ENCODE results near the gene INAVA. TPM values are rescaled to one million over a fixed set of nuclear protein-coding genes. Genes with fewer than 3 reads are reported as not detected.

The INAVA gene
- polyA plus RNA-seq, 4 donors = 58.7 to 192 (median 156) TPM

DNA sequence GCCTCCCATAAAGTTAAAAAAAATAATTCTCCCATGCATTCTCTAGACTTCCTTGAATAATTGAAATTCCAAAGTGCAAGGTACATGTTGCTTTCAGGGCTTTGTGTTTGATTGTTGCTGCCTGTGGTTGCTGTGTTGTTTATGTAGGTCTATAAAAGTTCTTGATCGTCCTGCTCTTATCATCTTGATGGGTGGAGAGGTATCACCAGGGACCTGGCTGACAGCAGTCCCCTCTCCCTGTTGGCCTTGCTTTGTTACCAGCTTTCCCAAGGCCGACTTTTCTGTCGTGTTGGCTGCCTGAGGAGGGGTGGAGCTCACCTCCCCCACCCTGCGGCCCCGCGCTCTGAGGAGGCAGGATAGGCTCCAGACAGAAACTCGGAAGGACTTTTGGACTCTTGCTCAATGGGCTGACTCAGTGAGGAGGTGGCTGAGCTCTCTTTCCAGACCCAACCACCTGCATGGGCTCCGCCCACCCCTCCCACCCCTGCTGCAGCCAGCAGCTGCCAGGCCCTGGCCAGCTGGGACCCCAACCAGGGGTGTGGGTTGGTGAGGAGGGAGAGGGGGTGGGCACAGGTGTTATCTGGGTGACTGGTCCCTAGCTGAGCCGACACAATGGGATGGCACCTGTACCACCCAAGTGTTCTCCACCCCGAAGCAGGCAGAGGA is 2.0 kb downstream of the INAVA start:
- Histone ChIP-seq H3K27ac (ENCODE audit: low read depth in 1 of 3, low read length in 2 of 3) (peak overlapping the region; percentile 83 to 98 (median 97)), H3K4me3 (ENCODE audit: low read depth in 1 of 3, low read length in 3 of 3) (peak overlapping the region in 2 of 3 donors; percentile 76 to 87), H3K36me3 (ENCODE audit: control insufficient read depth in 3 of 3, insufficient read depth in 2 of 3, low read depth in 1 of 3, low read length in 3 of 3) (peaks cover 3 to 48% (median 28%) of the 10 kb centered on the region in 3 donors), H3K4me1 (ENCODE audit: control insufficient read depth in 3 of 3, insufficient read depth in 2 of 3, low read depth in 1 of 3, low read length in 2 of 3) (peaks cover 0 to 62% (median 9%) of the 10 kb centered on the region in 3 donors), H3K9me3 (ENCODE audit: control insufficient read depth in 2 of 2, insufficient read depth in 1 of 2, low read depth in 1 of 2, low read length in 1 of 2) (no peaks in the 10 kb centered on the region), H3K27me3 (ENCODE audit: control insufficient read depth in 3 of 3, insufficient read depth in 3 of 3, low read length in 3 of 3) (no peaks in the 10 kb centered on the region)
- WGBS, 3 donors = 18 to 65% (median 29%) methylated on average over 10 of the region's 10 CpGs
- FAIRE-seq = no peak
- peak; percentile 99 for DNase-seq

DNA sequence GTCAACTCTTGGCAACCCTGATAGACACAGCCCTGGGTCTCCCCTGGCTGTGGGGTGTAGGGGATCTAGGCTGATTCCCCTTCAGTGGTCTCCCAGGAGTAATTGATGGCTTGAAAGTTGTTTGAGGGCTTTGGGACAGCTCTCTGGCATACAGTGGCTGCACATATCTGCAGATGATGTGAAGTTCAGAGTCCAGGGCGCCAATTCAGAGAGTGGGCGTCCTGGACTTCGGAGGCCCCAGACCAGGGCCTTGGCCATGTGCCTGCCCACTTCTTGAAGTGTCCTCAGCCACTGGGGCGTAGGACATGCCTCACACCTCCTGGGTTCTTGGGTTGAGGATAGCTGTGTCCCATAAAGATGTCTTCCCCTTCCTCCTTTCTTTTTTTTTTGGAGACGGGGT is 2.6 kb downstream of the INAVA start:
- Histone ChIP-seq H3K27ac (ENCODE audit: low read depth in 1 of 3, low read length in 2 of 3) (peak overlapping the region; percentile 83 to 98 (median 97)), H3K27me3 (ENCODE audit: control insufficient read depth in 3 of 3, insufficient read depth in 3 of 3, low read length in 3 of 3) (no peaks in the 10 kb centered on the region), H3K4me1 (ENCODE audit: control insufficient read depth in 3 of 3, insufficient read depth in 2 of 3, low read depth in 1 of 3, low read length in 2 of 3) (peaks cover 0 to 68% (median 11%) of the 10 kb centered on the region in 3 donors), H3K9me3 (ENCODE audit: control insufficient read depth in 2 of 2, insufficient read depth in 1 of 2, low read depth in 1 of 2, low read length in 1 of 2) (no peaks in the 10 kb centered on the region), H3K4me3 (ENCODE audit: low read depth in 1 of 3, low read length in 3 of 3) (peak overlapping the region in 2 of 3 donors; percentile 36 to 87), H3K36me3 (ENCODE audit: control insufficient read depth in 3 of 3, insufficient read depth in 2 of 3, low read depth in 1 of 3, low read length in 3 of 3) (peaks cover 3 to 54% (median 31%) of the 10 kb centered on the region in 3 donors)
- 20 to 64% (median 39%) methylated on average over 5 of the region's 5 CpGs for WGBS, 3 donors
- FAIRE-seq = no peak
- peak; percentile 73 to 81 for DNase-seq

DNA sequence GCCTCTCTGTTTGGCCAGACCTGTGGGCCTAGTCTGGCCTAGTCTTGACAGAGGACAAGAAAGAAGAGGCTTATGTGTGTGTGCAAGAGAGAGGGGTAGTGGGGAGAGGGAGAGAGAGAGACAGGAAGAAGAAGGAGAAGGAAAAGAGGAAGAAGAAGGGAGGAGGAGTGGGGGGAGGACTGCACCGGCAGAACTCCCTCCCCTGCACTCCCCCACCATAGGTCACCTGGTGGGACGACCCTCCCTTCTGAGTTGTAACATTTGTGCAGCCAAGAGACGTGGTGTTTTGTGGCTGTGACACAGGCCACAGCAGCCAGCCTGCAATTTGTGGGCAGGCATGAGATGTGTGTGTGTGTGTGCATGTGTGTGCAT is 4.3 kb downstream of the INAVA start:
- WGBS, 3 donors = 18 to 47% (median 22%) methylated on average over 3 of the region's 3 CpGs
- DNase-seq (no peak), FAIRE-seq (no peak)
- Histone ChIP-seq H3K27me3 (ENCODE audit: control insufficient read depth in 3 of 3, insufficient read depth in 3 of 3, low read length in 3 of 3) (no peaks in the 10 kb centered on the region), H3K36me3 (ENCODE audit: control insufficient read depth in 3 of 3, insufficient read depth in 2 of 3, low read depth in 1 of 3, low read length in 3 of 3) (peaks cover 3 to 69% (median 33%) of the 10 kb centered on the region in 3 donors), H3K27ac (ENCODE audit: low read depth in 1 of 3, low read length in 2 of 3) (peak overlapping the region in 1 of 3 donors; percentile 0), H3K4me1 (ENCODE audit: control insufficient read depth in 3 of 3, insufficient read depth in 2 of 3, low read depth in 1 of 3, low read length in 2 of 3) (peaks cover 0 to 55% (median 11%) of the 10 kb centered on the region in 3 donors), H3K9me3 (ENCODE audit: control insufficient read depth in 2 of 2, insufficient read depth in 1 of 2, low read depth in 1 of 2, low read length in 1 of 2) (no peaks in the 10 kb centered on the region), H3K4me3 (ENCODE audit: low read depth in 1 of 3, low read length in 3 of 3) (peak overlapping the region in 1 of 3 donors; percentile 87)

DNA sequence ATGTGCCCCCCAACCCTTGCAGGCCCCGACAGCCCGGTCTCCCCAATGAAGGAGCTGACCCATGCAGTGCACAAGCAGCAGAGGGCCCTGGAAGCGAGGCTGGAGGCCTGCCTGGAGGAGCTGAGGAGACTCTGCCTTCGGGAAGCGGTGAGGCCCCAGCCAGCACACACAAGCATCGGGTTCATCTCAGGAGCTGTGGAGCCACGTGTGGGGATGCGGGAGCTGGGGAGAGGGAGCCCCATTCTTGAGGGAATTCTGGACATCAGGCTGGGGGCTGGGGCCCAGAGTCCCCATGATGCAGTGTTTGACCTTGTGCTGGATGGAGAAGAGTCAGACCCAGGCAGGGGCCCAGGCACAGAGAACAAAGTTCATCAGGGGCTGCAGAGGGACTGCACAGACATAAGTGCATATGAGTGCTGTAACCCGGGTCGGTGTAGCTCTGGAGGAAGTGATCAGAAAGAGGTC is 4.8 kb downstream of the INAVA start:
- Histone ChIP-seq H3K27me3 (ENCODE audit: control insufficient read depth in 3 of 3, insufficient read depth in 3 of 3, low read length in 3 of 3) (no peaks in the 10 kb centered on the region), H3K9me3 (ENCODE audit: control insufficient read depth in 2 of 2, insufficient read depth in 1 of 2, low read depth in 1 of 2, low read length in 1 of 2) (no peaks in the 10 kb centered on the region), H3K4me1 (ENCODE audit: control insufficient read depth in 3 of 3, insufficient read depth in 2 of 3, low read depth in 1 of 3, low read length in 2 of 3) (peaks cover 0 to 51% (median 11%) of the 10 kb centered on the region in 3 donors), H3K4me3 (ENCODE audit: low read depth in 1 of 3, low read length in 3 of 3) (no peak overlapping the region), H3K36me3 (ENCODE audit: control insufficient read depth in 3 of 3, insufficient read depth in 2 of 3, low read depth in 1 of 3, low read length in 3 of 3) (peaks cover 3 to 74% (median 33%) of the 10 kb centered on the region in 3 donors), H3K27ac (ENCODE audit: low read depth in 1 of 3, low read length in 2 of 3) (peak overlapping the region in 1 of 3 donors; percentile 0)
- WGBS, 3 donors = 78 to 86% (median 83%) methylated on average over 10 of the region's 10 CpGs
- DNase-seq (no peak), FAIRE-seq (no peak)

DNA sequence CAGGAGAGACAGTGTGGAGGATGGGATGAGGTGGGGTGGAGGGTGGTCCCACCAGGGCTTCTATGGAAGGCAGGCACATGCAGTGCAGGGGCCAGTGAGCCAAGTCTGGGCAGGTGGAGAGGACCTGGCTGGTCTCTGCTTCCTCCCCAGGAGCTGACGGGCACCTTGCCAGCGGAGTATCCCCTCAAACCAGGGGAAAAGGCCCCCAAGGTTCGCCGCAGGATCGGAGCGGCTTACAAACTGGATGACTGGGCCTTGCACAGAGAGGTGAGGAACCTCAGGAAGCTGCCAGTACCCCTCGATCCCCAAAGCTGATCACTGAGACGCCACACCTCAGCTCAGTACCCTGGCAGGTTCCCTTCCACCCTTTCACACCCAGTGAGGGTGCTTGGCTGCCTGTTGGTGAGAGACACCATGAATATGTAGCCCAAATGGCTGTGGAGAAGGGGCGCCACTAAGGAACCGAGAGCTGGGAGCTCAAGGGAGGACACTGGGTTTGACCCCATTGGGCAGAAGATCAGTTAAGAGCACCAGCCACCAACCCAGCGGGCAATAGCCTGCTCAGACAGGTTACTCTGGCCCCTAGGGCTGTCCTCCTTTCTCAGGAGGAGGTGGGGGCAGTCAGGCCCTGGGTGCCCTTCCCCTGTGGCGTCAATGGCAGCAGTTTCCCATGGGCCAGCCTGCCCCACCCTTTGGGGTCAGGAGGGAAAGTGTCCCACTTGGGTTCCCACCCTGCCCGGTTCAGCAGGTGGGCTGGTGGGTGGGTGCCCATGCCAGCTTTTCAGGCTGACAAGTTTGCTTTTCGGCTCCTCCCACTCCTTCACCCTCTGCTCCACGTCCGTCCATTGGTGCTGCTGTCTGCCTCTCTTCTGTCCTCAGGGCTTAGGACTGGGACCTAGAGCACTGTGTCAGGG is 5.5 kb downstream of the INAVA start:
- Histone ChIP-seq H3K4me1 (ENCODE audit: control insufficient read depth in 3 of 3, insufficient read depth in 2 of 3, low read depth in 1 of 3, low read length in 2 of 3) (peaks cover 4 to 50% (median 14%) of the 10 kb centered on the region in 3 donors), H3K36me3 (ENCODE audit: control insufficient read depth in 3 of 3, insufficient read depth in 2 of 3, low read depth in 1 of 3, low read length in 3 of 3) (peaks cover 3 to 81% (median 33%) of the 10 kb centered on the region in 3 donors), H3K27me3 (ENCODE audit: control insufficient read depth in 3 of 3, insufficient read depth in 3 of 3, low read length in 3 of 3) (no peaks in the 10 kb centered on the region), H3K4me3 (ENCODE audit: low read depth in 1 of 3, low read length in 3 of 3) (no peak overlapping the region), H3K27ac (ENCODE audit: low read depth in 1 of 3, low read length in 2 of 3) (peak overlapping the region in 2 of 3 donors; percentile 8 to 52), H3K9me3 (ENCODE audit: control insufficient read depth in 2 of 2, insufficient read depth in 1 of 2, low read depth in 1 of 2, low read length in 1 of 2) (no peaks in the 10 kb centered on the region)
- FAIRE-seq (no peak), DNase-seq (no peak)
- 80 to 91% (median 83%) methylated on average over 16 of the region's 16 CpGs for WGBS, 3 donors

DNA sequence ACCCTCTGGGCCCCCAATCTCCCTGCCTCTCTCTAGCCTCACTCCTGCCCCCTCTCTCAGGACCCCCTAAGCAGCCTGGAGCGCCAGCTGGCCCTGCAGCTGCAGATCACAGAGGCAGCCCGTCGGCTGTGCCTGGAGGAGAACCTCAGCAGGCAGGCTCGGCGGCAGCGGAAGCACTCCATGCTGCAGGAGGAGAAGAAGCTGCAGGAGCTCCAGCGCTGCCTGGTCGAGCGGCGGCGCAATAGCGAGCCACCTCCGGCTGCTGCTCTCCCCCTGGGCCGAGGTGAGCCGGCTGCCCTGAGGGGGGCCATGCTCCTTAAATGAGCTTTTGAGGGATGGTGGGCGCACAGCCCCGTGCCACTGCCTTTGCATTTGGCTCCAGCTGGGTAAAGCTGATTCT is 6.2 kb downstream of the INAVA start:
- DNase-seq = no peak
- no peak overlapping the region for H3K4me3 ChIP-seq (ENCODE audit: low read depth in 1 of 3, low read length in 3 of 3)
- no peaks in the 10 kb centered on the region for H3K9me3 ChIP-seq (ENCODE audit: control insufficient read depth in 2 of 2, insufficient read depth in 1 of 2, low read depth in 1 of 2, low read length in 1 of 2)
- H3K36me3 ChIP-seq (ENCODE audit: control insufficient read depth in 3 of 3, insufficient read depth in 2 of 3, low read depth in 1 of 3, low read length in 3 of 3) = peaks cover 3 to 83% (median 33%) of the 10 kb centered on the region in 3 donors
- H3K27me3 ChIP-seq (ENCODE audit: control insufficient read depth in 3 of 3, insufficient read depth in 3 of 3, low read length in 3 of 3) = no peaks in the 10 kb centered on the region
- H3K27ac ChIP-seq (ENCODE audit: low read depth in 1 of 3, low read length in 2 of 3) = peak overlapping the region in 1 of 3 donors; percentile 52
- peaks cover 4 to 50% (median 15%) of the 10 kb centered on the region in 3 donors for H3K4me1 ChIP-seq (ENCODE audit: control insufficient read depth in 3 of 3, insufficient read depth in 2 of 3, low read depth in 1 of 3, low read length in 2 of 3)
- FAIRE-seq = no peak
- WGBS, 3 donors = 89 to 94% (median 90%) methylated on average over 16 to 17 of the region's 17 CpGs

DNA sequence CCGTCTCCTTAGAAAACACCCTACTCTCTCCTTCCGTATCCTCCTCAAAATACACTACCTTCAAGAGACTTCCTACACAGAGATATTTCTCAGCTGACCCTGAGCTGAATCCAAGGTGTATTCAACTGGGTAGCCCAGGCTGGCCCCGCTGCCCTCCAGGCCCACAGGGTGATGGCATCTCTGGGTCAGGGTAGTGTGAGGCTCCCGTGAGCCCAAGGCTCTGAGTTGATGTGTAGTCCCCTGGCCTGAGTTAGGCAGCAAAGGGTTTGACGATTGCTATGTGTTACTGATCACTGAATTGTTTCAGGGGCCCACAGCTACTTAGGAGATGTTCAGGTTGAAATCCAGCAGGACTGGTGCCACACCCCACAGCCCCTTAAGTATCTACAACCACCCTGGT is 6.7 kb downstream of the INAVA start:
- Histone ChIP-seq H3K4me1 (ENCODE audit: control insufficient read depth in 3 of 3, insufficient read depth in 2 of 3, low read depth in 1 of 3, low read length in 2 of 3) (peaks cover 4 to 50% (median 15%) of the 10 kb centered on the region in 3 donors), H3K36me3 (ENCODE audit: control insufficient read depth in 3 of 3, insufficient read depth in 2 of 3, low read depth in 1 of 3, low read length in 3 of 3) (peaks cover 3 to 87% (median 33%) of the 10 kb centered on the region in 3 donors), H3K4me3 (ENCODE audit: low read depth in 1 of 3, low read length in 3 of 3) (no peak overlapping the region), H3K27me3 (ENCODE audit: control insufficient read depth in 3 of 3, insufficient read depth in 3 of 3, low read length in 3 of 3) (no peaks in the 10 kb centered on the region), H3K9me3 (ENCODE audit: control insufficient read depth in 2 of 2, insufficient read depth in 1 of 2, low read depth in 1 of 2, low read length in 1 of 2) (no peaks in the 10 kb centered on the region), H3K27ac (ENCODE audit: low read depth in 1 of 3, low read length in 2 of 3) (peak overlapping the region in 2 of 3 donors; percentile 5 to 69)
- 84 to 92% (median 89%) methylated on average over 5 of the region's 5 CpGs for WGBS, 3 donors
- DNase-seq (no peak), FAIRE-seq (no peak)

DNA sequence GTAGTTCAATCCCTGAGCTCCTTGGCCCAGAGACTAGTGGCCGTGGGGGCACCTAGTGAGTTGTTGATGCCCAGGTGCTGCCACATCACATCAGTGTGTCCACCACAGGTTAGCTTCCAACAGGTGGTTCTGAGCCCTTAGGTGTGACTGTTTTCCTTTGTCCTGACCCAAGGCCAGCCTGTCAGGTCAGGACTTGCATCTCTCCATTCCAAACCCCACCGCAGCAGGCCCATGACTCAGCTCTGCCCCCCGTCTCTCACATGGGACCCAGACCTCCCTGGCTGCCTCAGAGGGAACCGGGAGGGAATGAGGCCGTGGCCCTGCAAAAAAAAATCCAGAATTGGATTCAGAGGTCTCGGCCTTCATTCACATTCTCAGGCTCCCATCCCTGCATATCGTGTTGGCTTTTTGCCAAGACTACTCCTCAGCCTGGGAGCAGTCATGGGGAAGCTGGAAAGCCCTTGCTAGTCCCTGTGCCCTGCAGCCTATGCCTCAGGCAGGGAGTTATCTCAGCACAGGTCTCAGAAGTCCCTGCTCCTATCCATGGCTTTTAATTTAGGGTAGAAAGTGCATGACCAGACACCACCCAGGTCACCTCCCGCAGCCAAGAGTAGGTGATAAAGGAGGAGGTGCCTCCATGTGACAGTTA is 7.2 kb downstream of the INAVA start:
- DNase-seq = peak in 1 of 2 donors; percentile 68
- Histone ChIP-seq H3K4me1 (ENCODE audit: control insufficient read depth in 3 of 3, insufficient read depth in 2 of 3, low read depth in 1 of 3, low read length in 2 of 3) (peaks cover 4 to 55% (median 17%) of the 10 kb centered on the region in 3 donors), H3K27me3 (ENCODE audit: control insufficient read depth in 3 of 3, insufficient read depth in 3 of 3, low read length in 3 of 3) (no peaks in the 10 kb centered on the region), H3K27ac (ENCODE audit: low read depth in 1 of 3, low read length in 2 of 3) (peak overlapping the region in 2 of 3 donors; percentile 5 to 69), H3K4me3 (ENCODE audit: low read depth in 1 of 3, low read length in 3 of 3) (no peak overlapping the region), H3K36me3 (ENCODE audit: control insufficient read depth in 3 of 3, insufficient read depth in 2 of 3, low read depth in 1 of 3, low read length in 3 of 3) (peaks cover 3 to 92% (median 33%) of the 10 kb centered on the region in 3 donors), H3K9me3 (ENCODE audit: control insufficient read depth in 2 of 2, insufficient read depth in 1 of 2, low read depth in 1 of 2, low read length in 1 of 2) (no peaks in the 10 kb centered on the region)
- 41 to 69% (median 60%) methylated on average over 8 of the region's 8 CpGs for WGBS, 3 donors
- FAIRE-seq = no peak

Measured in small intestine (tissue), 7 donors.